ENCODE results near the gene SLC2A5.

Gene SLC2A5

DNA sequence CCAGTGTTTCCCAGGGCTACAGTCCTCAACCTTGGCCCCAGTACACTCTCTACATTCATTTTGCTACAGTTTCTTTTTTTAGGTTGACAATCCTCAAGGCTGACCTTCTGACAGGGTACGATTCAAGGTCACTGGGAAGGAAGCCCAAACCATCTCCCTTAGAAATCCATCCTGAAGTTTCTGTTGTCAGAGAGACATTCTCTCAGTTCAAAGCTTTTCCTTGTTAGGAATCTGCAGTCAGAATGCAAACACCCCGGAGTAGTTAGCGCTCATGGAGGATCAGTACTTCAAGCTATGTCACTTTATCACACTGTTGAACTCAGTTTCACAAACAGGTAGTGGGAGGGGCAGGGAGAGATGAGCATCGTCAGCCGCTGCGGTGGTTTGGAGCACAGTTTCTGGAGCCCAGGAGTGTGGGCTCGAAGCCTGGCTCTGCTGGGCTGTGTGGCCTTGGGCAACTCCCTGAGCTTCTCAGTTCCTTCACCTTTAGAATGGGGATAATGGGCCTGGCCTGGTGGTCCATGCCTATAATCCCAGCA is 4.2 kb downstream of the SLC2A5 start:
- no peak for DNase-seq

DNA sequence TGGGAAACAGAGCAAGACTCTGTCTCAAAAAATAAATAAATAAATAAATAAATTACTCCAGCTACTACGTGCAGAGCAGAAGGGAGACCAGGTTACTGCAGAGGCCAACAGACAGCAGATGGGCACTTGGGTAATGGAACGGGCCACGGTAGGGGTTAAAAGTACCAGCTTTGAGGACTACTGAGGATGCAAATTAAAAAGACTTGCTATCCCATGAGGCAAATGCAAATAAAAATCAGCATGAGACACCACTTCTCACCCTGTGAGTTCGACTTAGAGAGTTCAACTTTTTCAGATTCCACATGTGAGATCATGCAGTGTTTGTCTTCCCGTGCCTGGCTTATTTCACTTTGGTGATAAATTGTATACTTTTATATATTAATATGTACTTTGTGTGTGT is 6.6 kb downstream of the SLC2A5 start:
- no peak for DNase-seq

DNA sequence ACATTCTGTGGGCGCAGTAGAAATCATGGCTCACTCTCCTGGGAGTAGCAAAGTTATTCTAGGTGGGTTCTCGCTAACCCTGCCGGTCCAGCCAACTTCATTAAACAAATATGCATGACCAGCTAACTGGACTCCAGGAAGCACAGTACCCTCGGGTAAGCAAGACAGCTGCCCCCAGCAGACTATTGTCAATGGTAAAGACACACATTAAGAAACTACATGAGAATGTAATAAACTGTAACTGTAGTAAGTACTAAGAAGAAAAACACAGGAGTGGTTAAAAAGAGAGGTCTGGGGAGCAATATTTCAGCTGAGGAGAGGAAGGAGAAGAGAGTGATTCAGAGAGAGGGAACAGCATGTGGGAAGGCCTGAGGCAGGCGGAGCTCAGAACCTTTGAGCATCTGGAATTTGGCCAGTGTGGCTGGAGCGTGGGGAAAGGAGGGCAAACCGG is 7.4 kb downstream of the SLC2A5 start:
- DNase-seq = no peak

DNA sequence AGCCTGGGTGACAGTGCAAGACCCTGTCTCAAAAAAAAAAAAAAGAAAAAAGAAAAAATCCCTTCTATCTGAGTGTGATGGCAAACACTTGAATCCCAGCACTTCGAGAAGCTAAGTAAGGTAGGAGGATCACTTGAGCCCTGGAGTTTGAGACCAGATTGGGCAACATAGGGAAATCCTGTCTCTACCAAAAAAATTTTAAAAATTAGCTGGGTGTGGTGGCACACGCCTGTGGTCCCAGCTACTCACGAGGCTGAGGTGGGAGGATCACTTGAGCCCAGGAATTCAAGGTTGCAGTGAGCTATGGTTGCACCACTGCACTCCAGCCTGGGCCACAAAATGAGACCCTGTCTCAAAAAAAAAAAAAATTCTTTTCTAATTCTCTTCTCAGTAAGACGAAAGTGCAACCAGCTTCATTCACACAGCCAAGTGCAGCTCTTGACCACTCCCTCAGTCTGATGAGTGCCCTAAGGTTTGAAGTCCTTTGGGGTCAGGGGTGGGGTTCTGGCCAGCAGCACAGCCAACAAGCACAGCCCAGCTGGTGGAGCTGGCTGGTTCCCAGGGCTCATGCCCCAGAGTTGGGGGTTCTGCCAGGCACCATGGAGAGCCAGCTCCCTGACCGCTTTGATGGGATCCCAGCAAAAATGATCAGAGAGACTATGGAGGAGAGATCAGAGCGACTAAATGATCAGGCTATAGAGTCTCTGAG is 8.0 kb downstream of the SLC2A5 start:
- peak in 4 of 58 donors; percentile 3 to 21 (median 9) for DNase-seq

DNA sequence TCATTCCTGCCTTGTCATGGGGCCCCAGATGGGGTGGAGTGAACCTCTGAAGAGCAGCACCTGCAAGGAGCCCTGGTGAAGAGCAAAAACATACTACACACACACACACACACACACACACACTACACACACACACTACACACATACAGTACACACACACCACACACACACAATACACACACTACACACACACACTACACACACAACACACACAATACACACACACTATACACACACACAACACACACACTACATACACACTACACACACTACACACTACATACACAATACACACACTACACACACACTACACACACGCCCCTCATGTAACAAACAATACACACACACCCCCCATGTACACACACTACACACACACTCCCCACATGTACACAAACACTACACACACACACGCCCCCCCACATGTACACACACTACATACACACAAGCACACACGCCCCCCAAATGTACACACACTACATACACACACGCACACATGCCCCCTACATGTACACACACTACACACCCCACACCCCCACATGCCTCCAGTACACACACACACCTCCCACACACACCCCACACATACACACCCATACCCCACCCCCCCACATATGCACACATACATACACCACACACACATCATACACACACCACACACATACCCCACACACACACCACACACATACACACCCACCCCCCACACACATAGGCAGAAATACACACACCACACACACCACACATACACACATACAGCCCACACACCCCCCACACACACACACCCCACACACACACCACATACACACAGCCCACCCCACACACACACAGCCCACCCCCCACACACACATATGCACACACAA is 9.3 kb downstream of the SLC2A5 start:
- no peak for DNase-seq

DNA sequence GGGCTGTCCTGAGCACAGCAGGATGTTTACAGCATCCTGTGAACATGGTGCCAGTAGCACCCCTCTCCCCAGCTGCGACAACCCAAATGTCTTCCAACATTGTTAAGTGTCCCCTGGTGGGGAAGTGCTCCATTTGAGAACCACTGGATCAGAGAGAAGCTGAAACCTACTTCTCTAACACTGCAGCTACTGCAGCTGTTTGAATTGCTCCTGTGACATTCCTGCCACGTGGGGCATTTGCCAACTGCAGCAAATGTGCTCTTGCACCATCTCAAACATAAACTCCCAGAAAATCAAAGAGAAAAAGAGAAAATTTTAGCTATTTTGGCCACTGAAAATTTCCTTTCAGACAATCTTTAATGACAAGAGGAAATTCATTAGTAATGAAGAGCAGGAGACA is 11.0 kb downstream of the SLC2A5 start:
- no peak for DNase-seq

DNA sequence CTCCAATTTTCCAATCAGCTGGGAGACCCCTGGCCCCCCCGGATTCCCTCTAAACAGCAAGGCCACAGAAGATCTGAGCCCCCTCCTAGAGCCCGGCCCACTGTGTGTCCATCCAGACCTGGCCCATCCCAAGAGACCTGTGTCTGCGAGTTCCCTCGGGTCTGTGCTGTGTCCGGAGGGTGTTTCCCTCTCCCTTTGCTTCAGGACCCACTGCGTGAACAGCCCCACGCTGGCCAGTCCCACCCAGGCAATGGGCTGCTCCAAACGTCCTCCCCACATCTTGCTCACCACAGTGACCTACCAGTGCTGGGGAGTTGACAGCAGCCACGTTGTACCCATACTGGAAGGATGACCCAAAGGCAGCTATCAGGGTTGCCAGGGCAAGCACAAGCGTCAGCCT is 11.6 kb downstream of the SLC2A5 start:
- no peak for DNase-seq

DNA sequence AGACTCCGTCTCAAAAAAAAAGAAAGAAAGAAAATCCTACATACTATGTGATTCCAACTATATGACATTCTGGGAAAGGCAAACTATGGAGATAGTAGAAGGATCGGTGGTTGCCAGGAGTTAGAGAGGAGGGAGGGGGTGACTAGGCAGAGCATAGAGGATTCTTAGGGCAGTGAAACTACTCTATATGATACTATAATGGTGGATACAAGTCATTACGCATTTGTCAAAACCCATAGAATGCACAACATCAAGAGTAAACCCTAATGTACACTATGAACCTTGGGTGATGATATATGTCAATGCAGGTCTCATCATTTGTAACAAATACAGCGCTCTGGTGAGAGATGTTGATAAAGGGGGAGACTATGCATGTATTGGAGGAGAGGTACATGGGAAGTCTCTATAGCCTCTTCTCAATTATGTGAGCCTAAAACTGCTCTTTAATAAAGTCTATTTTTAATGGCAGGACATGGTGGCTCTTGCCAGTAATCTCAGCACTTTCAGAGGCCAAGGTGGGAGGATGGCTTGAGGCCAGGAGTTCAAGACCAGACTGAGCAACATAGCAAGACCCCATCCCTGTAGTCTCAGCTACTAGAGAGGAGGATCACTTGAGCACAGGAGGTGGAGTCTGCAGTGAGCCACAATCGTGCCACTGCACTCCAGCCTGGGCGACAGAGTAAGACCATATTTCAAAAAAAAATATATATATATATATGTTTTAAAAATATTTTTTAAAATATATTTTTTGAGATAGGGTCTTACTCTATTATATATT is 17.0 kb downstream of the SLC2A5 start:
- DNase-seq = no peak

DNA sequence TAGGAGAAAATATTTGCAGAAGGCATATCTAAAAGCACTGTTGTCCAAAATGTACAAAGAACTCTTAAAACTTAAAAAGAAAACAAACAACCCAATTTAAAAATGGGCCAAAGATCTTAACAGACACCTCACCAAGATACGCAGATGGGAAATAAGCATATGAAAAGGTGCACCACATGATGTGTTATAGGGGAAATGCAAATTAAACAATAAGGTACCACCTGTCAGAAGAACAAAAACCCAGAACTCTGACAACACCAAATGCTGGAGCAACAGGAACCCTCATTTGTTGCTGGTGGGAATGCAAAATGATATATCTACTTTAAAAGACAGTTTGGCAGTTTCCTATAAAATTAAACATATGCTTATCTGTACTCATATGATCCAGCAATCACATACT is 18.1 kb downstream of the SLC2A5 start:
- DNase-seq = no peak

DNA sequence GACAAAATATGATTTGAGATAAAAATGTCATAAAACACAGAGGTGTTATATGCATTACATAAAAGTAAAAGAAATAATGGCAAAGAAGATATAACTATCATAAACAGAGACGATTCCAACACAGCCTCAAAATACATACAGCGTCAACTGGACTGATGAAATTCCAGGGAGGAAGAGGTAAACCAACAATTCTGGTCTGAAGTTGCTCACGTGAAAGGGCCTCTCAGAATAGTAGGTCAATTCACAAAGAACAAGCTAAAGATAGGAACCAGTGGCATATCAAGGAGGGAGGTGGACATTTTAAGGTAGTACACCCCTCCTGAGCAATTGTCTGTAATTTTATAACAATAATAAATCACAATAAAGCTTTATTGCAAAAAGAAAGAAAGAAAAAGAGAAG is 18.6 kb downstream of the SLC2A5 start:
- no peak for DNase-seq

DNA sequence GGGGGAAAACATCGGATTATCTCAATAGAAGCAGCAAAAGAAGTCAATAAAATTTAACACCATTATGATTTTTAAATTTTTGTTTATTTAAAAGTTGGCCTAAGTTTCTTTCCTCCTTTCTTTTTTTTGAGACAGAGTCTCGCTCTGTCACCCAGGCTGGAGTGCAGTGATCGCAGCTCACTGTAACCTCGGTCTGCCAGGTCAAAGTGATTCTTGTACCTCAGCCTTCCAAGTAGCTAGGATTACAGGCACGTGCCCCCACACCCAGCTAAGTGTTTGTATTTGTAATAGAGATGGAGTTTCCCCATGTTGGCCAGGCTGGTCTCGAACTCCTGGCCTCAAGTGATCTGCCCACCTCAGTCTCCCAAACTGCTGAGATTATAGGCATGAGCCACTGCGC is 20.9 kb downstream of the SLC2A5 start:
- no peak for DNase-seq

DNA sequence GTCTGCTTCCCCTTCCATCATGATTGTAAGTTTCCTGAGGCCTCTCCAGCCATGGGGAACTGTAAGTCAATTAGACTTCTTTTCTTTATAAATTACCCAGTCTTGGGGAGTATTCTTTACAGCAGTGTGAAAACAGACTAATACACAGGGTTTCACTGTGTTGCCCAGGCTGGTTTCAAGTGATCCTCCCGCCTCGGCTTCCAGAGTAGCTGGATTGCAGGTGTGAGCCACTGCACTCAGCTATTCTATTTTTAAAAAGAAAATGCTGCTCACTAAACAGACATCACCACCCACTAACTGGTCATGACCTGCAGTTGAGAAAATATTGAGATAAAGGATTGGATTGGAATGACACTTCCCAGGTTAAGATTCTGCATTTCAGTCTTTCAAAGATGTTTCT is 22.4 kb downstream of the SLC2A5 start:
- no peak for DNase-seq

DNA sequence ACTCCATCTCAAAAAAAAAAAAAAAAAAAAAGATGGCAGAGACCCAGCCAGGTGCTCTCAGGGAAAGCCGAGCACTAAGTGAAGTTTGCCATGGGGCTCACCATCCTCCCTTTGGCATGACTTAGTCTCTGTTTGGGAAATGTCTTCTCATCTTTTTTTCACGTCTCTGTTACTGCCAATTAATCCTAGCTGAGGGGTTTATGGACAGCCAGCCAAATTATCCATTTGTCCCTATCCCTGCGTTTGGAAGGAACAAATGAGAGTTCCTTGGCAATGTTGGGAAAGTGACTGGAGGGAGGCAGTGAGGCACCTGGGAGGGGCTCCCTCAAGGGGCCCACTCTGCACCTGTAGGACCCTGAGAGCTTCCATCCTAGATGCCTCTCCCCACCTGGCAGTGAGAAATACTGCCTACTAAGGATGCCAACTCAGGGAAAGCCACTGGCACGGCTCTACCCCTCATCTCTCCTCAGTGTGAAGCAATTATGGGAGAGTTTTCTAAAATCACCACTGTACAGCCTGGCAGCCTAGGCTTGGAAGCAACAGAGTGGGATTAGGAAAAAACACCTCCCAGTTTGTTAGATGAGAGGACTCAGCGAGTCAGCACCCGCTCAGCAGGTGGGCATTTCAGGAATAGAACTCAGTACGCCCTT is 23.4 kb downstream of the SLC2A5 start:
- DNase-seq = no peak

DNA sequence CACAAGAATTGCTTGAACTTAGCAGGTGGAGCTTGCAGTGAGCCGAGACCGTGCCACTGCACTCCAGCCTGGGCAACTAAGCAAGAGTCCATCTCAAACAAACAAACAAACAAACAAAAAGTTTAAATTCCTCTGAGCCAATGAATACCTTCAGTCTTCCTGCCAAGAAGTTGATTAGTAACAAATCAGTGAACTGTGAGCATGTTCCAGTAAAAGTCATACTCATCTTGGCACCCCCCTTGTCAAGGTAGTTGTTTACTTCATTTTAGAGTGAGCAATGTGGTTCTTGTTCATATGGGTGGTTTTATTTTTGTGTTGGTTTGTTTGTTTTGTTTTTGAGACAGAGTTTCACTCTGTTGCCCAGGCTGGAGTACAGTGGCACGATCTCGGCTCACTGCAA is 25.2 kb downstream of the SLC2A5 start:
- DNase-seq = no peak

DNA sequence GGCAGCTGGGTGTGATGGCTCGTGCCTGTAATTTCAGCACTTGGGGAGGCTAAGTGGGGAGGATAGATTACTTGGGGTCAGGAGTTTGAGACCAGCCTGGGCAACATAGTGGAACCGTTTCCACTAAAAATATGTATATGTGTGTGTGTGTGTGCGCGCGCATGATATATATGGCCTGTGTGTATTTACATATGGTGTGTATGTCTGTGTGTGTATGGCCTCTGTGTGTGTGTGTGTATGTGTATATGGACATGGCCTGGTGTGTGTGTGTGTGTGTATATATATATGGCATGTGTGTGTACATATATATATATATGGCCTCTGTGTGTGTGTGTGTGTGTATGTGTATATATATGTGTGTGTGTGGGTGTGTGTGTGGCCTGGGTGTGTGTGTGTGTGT is 27.2 kb downstream of the SLC2A5 start:
- DNase-seq = no peak

DNA sequence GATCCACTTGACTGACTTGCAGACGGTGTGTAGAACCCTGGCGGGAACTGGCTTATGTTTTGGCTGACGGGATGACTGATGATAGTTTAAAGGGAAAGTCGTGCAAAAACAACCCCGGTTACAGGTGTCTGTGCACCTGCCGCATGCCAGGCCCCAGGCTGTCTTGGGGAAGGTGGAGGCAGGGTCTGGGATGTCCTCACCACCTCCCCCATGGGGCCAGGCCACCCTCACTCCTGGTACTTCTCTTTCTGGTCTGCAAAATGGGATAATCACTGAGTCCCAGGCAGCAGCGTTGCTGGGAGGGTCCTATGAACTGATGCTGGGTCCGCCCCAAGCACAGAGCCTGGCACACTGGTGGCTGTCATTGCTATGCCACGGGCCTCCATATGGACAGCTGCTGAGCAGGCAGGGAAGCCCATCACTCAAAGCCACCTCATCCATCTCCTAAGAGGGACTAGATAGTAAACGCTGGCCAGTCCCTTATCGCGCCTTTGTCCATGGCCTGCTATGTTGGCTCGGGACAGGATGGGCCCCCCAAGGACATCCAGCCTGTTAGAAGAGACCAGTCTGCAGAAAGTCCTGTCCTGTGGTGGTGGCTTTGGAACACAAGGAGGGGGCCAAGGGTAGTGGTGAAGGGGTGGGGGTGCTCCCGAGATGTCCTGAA is 28.2 kb downstream of the SLC2A5 start:
- DNase-seq = no peak

DNA sequence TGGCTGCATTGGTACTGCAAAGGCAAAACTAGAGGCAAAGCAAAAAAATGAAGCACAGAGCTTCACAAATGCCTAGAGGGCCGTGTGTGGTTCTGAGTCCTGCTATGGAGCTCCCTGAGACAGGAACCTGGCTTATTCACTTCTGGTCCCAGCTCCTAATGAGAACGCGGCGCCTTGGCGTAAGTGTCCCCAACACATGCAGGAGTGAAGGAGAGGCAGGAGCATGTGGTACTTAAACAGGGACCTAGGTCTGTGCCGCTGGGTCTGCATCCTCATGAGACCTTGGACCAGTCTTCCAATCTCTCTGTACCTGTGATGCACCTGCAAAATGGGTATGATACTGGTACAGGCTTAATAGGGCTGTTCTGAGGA is 28.8 kb downstream of the SLC2A5 start:
- no peak for DNase-seq

DNA sequence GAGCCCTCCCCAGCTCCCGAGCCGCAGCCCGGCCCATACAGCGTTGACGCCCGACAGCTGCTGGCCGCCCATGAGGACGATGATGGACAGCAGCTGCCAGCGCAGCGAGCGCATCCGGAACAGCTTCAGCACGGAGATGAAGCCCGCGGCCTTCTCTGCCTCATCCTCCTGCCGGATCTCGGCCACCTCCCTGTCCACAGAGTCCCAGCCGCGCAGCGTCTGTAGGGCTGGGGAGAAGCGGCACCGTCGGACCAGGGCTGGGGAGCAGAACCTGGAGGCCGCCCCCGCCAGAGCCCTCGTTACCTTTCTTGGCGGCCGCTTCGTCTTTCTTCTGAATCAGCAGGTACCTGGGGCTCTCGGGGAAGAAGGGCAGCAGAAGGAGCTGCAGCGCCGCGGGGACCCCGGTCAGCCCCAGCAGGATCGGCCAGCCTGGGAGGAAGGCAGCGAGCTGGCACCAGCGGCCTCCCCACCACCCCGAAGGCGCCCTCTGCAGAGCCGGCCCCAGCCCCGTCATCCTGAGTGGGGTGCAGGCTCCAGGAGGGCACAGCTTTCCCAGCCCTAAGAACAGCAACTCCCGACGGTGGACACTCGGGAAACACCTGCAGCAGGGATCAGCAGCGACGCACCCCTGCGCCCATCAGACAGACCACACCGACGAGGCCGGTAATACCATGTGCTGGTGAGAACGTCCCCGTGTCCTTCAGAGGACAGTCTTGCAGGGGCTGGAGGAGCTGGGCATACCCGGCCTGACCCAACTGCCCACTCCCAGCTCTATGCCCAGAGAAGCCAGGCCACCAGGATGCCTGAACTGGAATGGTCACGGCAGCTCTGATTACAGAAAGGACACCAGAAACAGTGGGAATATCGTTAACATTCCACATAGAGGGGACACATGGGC is 29.4 kb downstream of the SLC2A5 start:
- DNase-seq = no peak

DNA sequence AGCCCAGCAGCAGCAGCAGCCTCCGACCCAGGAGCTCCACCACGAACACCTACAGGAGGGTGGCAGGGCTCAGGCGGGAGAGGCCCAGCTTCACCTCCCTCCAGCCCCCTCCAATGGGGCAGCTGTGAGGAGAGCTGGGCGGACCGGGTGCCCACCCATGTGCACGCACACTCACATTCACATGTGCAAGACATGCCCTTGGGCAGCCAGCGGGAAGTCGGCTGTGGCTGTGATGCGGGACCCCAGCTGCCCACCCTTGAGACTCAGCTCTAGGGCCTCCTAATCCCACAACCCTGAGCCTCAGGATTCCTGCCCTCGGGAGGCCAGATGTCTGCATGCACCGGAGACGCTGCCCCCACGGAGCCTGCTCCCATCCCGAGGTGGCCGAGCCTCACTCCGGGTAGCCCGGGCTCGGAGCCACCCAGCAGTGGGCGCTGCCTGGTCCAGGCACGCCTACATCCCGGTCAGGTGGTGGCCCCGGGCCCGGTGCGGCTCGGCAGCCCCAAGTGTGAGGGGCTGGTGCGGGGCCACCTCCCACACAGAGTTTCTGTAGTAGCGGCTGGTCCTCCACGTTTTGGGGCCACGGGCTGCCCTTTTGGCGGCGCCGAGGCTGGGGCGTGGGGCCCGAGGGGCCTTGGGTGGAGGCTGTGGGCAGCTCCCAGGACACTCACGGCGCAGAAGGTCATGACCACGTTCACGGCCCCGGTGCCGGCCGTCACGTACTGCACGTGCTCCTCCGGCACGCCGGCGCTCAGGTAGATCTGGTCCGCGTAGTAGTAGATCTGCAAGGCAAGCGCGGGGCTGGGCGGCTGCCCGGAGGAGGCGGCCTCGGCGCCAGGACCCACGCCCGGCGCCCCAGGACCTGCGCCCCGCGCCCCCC is 30.3 kb downstream of the SLC2A5 start:
- DNase-seq = no peak

Measured in anterior cingulate cortex (tissue), 58 donors.